ENCODE data around the gene COLEC12.

The COLEC12 gene

DNA sequence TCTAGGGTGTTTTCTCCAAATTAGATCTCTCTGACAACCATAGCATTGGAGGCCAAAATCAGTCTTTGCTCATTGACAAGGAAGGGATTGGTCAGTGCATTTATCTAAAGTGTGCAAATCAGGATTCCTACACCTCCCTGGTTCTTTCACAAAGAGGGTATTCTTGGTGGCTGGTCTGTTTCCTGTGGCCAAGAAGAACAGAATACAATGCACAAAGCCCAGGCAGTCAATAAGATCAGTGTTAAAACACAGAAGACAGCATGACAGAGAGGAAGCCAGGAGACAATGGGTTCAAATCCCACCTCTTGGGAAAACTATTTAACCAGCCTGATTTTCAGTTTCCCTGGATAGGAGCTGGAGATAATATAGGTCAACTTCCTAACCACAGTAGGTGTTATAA lies 186.6 kb downstream of the COLEC12 start:
- Histone ChIP-seq H3K27ac (ENCODE audit: extremely low read depth, low read depth, low read length) (no peak overlapping the region), H3K4me1 (ENCODE audit: control insufficient read depth, insufficient read depth, low read length) (no peaks in the 10 kb centered on the region), H3K36me3 (ENCODE audit: control insufficient read depth in 2 of 2, insufficient read depth in 1 of 2, low read length in 2 of 2) (peaks cover 0 to 2% of the 10 kb centered on the region in 2 experiments; a peak in 1 of 3 replicates), H3K9me3 (ENCODE audit: control insufficient read depth, insufficient read depth, low read depth, low read length) (no peaks in the 10 kb centered on the region), H3K4me3 (ENCODE audit: low read depth, low read length) (no peak overlapping the region)
- CTCF ChIA-PET, result no interaction called here
- TF ChIP-seq, protein P1, sequence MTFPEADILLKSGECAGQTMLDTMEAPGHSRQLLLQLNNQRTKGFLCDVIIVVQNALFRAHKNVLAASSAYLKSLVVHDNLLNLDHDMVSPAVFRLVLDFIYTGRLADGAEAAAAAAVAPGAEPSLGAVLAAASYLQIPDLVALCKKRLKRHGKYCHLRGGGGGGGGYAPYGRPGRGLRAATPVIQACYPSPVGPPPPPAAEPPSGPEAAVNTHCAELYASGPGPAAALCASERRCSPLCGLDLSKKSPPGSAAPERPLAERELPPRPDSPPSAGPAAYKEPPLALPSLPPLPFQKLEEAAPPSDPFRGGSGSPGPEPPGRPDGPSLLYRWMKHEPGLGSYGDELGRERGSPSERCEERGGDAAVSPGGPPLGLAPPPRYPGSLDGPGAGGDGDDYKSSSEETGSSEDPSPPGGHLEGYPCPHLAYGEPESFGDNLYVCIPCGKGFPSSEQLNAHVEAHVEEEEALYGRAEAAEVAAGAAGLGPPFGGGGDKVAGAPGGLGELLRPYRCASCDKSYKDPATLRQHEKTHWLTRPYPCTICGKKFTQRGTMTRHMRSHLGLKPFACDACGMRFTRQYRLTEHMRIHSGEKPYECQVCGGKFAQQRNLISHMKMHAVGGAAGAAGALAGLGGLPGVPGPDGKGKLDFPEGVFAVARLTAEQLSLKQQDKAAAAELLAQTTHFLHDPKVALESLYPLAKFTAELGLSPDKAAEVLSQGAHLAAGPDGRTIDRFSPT (tag by site-specific recombination; IDR thresholded peaks at IDR 0.05), result no peak
- TF ChIP-seq ZNF211 (tag by site-specific recombination; IDR thresholded peaks at IDR 0.05; ENCODE audit: low read depth) (no peak), ZNF707 (tag by site-specific recombination; IDR thresholded peaks at IDR 0.05) (no peak), REPIN1 (tag by site-specific recombination; IDR thresholded peaks at IDR 0.05; ENCODE audit: low read depth) (no peak), ZFHX2 (tag by site-specific recombination; conservative IDR thresholded peaks at IDR 0.05) (no peak)
- TF ChIP-seq, protein P2, sequence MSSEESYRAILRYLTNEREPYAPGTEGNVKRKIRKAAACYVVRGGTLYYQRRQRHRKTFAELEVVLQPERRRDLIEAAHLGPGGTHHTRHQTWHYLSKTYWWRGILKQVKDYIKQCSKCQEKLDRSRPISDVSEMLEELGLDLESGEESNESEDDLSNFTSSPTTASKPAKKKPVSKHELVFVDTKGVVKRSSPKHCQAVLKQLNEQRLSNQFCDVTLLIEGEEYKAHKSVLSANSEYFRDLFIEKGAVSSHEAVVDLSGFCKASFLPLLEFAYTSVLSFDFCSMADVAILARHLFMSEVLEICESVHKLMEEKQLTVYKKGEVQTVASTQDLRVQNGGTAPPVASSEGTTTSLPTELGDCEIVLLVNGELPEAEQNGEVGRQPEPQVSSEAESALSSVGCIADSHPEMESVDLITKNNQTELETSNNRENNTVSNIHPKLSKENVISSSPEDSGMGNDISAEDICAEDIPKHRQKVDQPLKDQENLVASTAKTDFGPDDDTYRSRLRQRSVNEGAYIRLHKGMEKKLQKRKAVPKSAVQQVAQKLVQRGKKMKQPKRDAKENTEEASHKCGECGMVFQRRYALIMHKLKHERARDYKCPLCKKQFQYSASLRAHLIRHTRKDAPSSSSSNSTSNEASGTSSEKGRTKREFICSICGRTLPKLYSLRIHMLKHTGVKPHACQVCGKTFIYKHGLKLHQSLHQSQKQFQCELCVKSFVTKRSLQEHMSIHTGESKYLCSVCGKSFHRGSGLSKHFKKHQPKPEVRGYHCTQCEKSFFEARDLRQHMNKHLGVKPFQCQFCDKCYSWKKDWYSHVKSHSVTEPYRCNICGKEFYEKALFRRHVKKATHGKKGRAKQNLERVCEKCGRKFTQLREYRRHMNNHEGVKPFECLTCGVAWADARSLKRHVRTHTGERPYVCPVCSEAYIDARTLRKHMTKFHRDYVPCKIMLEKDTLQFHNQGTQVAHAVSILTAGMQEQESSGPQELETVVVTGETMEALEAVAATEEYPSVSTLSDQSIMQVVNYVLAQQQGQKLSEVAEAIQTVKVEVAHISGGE (tag by site-specific recombination; conservative IDR thresholded peaks at IDR 0.05; ENCODE audit: low read depth), result no peak
- POLR2A ChIA-PET, result no interaction called here

DNA sequence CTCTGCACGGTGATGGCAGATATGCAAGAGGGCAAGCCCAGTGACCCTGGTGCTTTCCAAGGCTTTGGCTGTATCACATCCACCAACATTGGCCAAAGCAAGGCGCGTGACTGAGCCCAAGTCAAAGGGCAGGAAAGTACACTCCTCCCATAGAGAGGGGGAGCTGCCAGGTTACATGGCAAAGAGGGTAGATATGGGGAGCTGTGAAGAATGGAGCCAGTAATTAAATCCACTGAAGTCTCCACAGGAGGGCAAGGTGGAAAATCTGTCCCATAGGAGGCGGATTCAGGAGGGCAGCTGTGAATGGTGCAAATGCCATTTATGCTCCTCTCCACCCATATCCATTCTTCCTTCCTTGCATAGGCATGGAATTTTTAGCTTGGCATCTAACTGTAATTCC lies 188.1 kb downstream of the COLEC12 start:
- CTCF ChIA-PET, result interaction anchor here (0.6 to 1.4 kb wide), 4 partner anchors 11 to 187 kb away, joined by 3 to 5 read pairs (median 4); no protein-coding TSS in a partner anchor

DNA sequence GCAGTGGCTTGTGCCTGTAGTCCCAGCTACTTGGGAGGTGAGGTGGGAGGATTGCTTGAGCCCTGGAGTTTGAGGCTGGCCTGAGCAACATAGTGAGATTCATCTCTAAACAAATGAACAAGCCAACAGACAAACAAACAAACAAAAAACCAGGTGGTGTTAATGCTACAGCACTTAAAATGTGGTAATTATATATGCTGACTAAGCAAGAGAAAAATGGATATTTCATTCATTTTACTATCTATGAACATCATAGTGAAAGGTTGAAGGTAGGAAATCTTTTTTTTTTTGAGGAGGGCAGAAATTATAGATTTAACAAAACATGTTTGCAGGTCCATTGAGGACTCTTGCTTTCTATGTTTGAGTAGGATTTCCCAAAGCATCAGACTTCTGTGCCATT lies 190.5 kb downstream of the COLEC12 start:
- ChIA-PET CTCF (no interaction called here), POLR2A (no interaction called here)
- H3K27ac ChIP-seq (ENCODE audit: extremely low read depth, low read depth, low read length), result no peak overlapping the region
- no peaks in the 10 kb centered on the region for H3K9me3 ChIP-seq (ENCODE audit: control insufficient read depth, insufficient read depth, low read depth, low read length)
- H3K36me3 ChIP-seq (ENCODE audit: control insufficient read depth in 2 of 2, insufficient read depth in 1 of 2, low read length in 2 of 2), result no peaks in the 10 kb centered on the region
- H3K4me3 ChIP-seq (ENCODE audit: low read depth, low read length), result no peak overlapping the region
- H3K4me1 ChIP-seq (ENCODE audit: control insufficient read depth, insufficient read depth, low read length), result no peaks in the 10 kb centered on the region
- TF ChIP-seq GLI4 (tag by site-specific recombination; IDR thresholded peaks at IDR 0.05) (no peak), EGR2 (tag by site-specific recombination; IDR thresholded peaks at IDR 0.05; ENCODE audit: low read depth) (no peak), ZNF529 (tag by site-specific recombination; IDR thresholded peaks at IDR 0.05; ENCODE audit: insufficient replicate concordance) (no peak), HOXD13 (CRISPR knock-in tag; IDR thresholded peaks at IDR 0.05; ENCODE audit: borderline replicate concordance) (no peak), KLF7 (tag by site-specific recombination; IDR thresholded peaks at IDR 0.05; ENCODE audit: borderline replicate concordance) (no peak), ZNF624 (tag by site-specific recombination; IDR thresholded peaks at IDR 0.05) (no peak), ZNF792 (tag by site-specific recombination; IDR thresholded peaks at IDR 0.05) (no peak), KLF8 (tag by site-specific recombination; IDR thresholded peaks at IDR 0.05) (no peak)

More for the DNA sequence above, 188.1 kb downstream of the COLEC12 start:
- Histone ChIP-seq H3K36me3 (ENCODE audit: control insufficient read depth in 2 of 2, insufficient read depth in 1 of 2, low read length in 2 of 2) (no peaks in the 10 kb centered on the region), H3K4me1 (ENCODE audit: control insufficient read depth, insufficient read depth, low read length) (no peaks in the 10 kb centered on the region), H3K4me3 (ENCODE audit: low read depth, low read length) (no peak overlapping the region), H3K9me3 (ENCODE audit: control insufficient read depth, insufficient read depth, low read depth, low read length) (no peaks in the 10 kb centered on the region), H3K27ac (ENCODE audit: extremely low read depth, low read depth, low read length) (no peak overlapping the region)
- POLR2A ChIA-PET, result no interaction called here
- TF ChIP-seq SETDB1 (IDR thresholded peaks at IDR 0.05; ENCODE audit: insufficient read length, low read length), result no peak
- no peak for TF ChIP-seq ZNF354C (tag by site-specific recombination; IDR thresholded peaks at IDR 0.05; ENCODE audit: borderline replicate concordance, low read depth)
- no peak for TF ChIP-seq ZNF221 (tag by site-specific recombination; IDR thresholded peaks at IDR 0.05; ENCODE audit: borderline replicate concordance)
- no peak for TF ChIP-seq ZNF600 (tag by site-specific recombination; IDR thresholded peaks at IDR 0.05)
- TF ChIP-seq, protein P3, sequence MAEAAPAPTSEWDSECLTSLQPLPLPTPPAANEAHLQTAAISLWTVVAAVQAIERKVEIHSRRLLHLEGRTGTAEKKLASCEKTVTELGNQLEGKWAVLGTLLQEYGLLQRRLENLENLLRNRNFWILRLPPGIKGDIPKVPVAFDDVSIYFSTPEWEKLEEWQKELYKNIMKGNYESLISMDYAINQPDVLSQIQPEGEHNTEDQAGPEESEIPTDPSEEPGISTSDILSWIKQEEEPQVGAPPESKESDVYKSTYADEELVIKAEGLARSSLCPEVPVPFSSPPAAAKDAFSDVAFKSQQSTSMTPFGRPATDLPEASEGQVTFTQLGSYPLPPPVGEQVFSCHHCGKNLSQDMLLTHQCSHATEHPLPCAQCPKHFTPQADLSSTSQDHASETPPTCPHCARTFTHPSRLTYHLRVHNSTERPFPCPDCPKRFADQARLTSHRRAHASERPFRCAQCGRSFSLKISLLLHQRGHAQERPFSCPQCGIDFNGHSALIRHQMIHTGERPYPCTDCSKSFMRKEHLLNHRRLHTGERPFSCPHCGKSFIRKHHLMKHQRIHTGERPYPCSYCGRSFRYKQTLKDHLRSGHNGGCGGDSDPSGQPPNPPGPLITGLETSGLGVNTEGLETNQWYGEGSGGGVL (tag by site-specific recombination; IDR thresholded peaks at IDR 0.05), result no peak
- no peak for TF ChIP-seq ZNF48 (tag by site-specific recombination; IDR thresholded peaks at IDR 0.05)
- TF ChIP-seq KLF9 (tag by site-specific recombination; IDR thresholded peaks at IDR 0.05; ENCODE audit: low read depth), result no peak
- no peak for TF ChIP-seq ZNF660 (tag by site-specific recombination; IDR thresholded peaks at IDR 0.05)

Data from HEK293 (cell line).